TTC549 (cell line): ENCODE results near the gene PDK4.
"Not testable (repeated sequence)": the region's sequence is repeated elsewhere in the genome, so short reads cannot be mapped to it uniquely, and the experiment has no call there.

Experiments
- FAIRE-seq: peaks from 2 replicates; lab custom pipeline; 2012; peaks lifted over from hg19 to GRCh38; lab: Jason Lieb, UNC

Gene PDK4

GRCh38 chr7:95569720-95570119, 26.6 kb downstream of the PDK4 start:
- no peak for FAIRE-seq

DNA sequence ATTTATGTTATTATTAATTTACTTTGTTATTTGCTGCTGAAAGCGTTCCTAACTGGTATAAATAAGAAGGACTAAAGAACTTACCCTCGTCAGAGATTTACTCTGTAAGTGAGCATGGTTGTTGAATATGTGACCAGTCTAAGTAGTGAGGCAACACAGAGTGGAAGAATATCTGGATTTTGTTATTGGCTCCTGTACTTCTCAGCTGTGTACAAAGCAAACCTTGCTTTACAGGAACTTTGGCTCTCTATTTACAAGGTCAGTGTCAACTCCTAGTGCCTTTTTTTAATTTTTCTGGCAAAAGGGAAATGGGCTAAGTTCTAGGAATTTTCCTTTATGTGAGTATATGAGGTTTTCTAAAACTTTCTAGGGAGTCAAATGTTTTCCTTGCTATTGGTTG, 35.6 kb downstream of the PDK4 start:
- no peak for FAIRE-seq

GRCh38 chr7:95558864-95559263, 37.5 kb downstream of the PDK4 start:
- no peak for FAIRE-seq

GRCh38 chr7:95556777-95557176, 39.5 kb downstream of the PDK4 start:
- no peak for FAIRE-seq

DNA sequence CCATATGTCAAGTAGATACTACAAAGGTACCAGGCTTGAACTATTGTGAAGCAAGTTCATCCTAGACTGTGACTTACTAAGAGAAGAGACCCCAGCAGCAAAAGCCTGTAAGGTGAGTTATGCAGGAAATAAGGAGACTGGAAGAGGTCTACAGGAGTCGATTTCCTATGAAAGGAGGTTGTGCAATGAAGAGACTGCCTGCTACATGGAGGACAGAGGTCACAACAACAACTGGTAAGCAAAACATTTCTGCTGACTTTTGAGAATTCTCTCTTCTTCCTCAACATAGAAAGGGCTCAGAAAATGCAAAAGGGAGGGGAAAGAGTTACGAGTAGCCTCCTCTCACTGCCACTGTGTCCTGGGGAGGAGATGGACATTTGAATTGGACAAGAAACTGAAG, 42.4 kb downstream of the PDK4 start:
- FAIRE-seq: no peak

DNA sequence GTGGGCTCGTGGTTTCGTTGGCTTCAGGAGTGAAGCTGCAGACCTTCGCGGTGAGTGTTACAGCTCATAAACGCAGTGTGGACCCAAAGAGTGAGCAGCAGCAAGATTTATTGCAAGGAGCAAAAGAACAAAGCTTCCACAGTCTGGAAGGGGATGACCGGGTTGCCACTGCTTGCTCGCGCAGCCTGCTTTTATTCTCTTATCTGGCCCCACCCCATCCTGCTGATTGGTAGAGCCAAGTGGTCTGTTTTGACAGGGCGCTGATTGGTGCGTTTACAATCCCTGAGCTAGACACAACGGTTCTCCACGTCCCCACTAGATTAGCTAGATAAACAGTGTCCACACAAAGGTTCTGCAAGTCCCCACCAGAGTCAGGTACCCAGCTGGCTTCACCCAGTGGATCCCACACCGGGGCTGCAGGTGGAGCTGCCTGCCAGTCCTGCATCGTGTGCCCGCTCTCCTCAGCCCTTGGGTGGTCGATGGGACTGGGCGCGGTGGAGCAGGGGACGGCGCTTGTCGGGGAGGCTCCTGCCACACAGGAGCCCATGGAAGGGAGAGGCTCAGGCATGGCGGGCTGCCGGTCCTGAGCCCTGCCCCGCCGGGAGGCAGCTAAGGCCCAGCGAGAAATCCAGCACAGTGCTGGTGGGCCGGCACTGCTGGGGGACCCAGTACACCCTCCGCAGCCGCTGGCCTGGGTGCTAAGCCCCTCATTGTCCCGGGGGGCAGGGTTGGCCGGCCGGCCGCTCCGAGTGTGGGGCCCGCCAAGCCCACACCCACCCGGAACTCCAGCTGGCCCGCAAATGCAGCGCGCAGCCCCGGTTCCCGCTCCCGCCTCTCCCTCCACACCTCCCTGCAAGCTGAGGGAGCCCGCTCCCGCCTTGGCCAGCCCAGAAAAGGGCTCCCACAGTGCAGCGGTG, 44.0 kb downstream of the PDK4 start:
- FAIRE-seq: not testable (repeated sequence)

GRCh38 chr7:95550546-95550945, 45.8 kb downstream of the PDK4 start:
- no peak for FAIRE-seq

- FAIRE-seq: no peak
These were observed 46.3 kb downstream of the PDK4 start for GRCh38 chr7:95549818-95550529.

GRCh38 chr7:95547361-95548348, 48.7 kb downstream of the PDK4 start:
- FAIRE-seq: no peak

- no peak for FAIRE-seq
These were observed 49.7 kb downstream of the PDK4 start for GRCh38 chr7:95546647-95547046.

DNA sequence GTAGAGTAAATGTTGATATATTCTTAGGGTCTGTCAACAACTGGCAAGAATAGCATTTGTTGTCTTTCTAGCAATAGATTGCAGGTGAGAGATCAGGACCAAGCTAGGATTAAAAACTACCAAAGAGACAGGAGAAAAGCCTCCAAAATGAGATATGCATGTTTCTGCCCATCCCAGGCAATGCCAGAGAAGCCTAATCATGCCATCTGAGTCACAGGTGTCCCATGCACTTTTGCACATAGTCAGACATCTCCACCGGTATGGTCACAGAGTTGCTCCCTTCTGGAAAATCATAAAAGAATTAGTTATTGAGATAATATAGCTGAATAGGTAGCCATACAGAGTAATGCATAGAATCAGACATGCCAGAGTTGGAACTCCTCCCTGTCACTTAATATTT, 50.6 kb downstream of the PDK4 start:
- FAIRE-seq: no peak

DNA sequence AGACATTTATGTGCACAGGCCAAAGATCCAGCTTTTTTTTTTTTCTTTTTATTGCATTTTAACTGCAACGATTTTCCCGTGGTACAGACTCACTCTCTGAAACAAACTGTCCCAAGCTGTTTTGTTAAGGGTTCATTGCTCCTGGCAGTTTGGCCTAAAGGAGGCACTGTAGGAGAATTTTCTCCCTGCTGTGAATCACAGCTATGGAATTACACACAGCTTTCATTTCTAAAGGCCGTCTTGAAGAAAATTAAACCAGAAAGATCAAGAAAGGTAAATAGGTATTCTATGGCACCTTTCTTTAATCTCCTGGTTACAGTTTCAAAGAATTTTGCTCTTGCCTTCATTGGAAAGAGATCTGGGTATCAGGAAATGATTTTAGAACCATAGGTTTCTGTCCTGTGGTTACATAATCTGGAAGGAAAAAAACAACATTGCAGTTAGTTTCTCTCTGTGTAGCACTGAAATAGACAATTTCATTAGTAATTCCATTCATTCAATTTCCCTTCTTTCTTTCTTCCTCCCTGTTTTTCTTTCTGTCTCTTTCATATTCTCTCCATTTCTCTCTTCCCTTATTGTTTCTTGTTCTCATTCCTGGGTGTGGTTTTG, 51.2 kb downstream of the PDK4 start:
- peak; percentile 31 for FAIRE-seq

- no peak for FAIRE-seq
These were observed 52.1 kb downstream of the PDK4 start for GRCh38 chr7:95544171-95544570.

- no peak for FAIRE-seq
These were observed 53.0 kb downstream of the PDK4 start for GRCh38 chr7:95543312-95543711.

DNA sequence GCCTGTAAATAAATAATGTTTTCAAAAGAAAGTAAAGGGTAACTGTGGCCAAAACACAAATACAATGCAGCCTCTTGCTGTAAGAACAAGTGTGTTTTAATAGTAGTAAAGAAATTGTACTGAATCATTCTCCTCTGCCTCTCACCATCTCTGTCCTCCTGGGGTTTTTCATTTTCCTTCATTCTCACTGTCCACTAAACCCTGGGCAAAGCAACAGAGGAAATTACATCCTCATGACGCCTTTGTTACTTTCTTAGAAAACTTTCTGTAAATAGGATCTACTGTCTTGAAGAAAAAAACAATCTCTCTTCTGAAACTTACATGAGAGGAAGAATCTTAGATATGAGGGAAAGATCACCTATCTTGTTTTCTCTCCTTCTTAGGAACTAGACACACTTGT, 56.0 kb downstream of the PDK4 start:
- no peak for FAIRE-seq

- FAIRE-seq: no peak
These were observed 56.9 kb downstream of the PDK4 start for GRCh38 chr7:95539426-95539825.

GRCh38 chr7:95537468-95537867, 58.8 kb downstream of the PDK4 start:
- FAIRE-seq: no peak

GRCh38 chr7:95536656-95537311, 59.5 kb downstream of the PDK4 start:
- no peak for FAIRE-seq

DNA sequence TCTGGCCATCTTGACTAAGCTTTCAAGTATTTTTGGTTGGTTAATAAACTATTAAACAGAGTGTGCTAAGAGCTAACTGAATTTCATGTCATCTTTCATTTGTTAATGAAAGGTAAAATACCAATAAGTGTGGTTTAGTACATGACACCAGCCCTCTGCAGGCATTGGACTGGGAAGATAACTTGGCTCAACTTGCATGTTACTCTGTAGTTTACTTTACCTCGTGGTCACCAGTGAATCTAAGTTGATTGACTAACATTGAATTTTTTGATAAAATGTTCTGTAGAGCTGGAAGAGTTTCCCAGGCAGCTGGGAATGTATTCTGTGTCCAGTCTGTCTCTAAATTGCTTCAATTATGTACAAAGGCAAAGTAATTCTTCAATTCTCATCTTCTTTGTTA, 60.7 kb downstream of the PDK4 start:
- no peak for FAIRE-seq

DNA sequence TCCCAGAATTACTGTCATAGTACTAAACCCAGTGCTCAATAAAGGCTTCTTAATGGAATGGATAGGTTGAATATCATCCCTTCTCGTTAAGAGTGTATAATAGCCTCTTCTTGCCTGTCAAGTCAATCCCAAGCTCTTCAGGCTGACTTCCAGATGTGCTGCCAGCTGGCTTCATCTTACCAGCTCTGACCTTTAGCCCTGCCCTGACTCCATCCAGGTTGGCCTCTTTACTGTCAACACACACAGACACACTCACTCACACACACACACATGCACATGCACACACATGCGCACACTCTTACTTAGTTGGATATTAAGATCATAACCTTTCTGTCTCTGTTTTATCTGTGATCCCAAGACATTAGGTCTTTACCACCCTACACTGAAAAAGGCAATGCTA, 61.5 kb downstream of the PDK4 start:
- no peak for FAIRE-seq
